ENCODE results near the gene USP33. TPM values are rescaled to one million over a fixed set of nuclear protein-coding genes. Genes with fewer than 3 reads are reported as not detected.
"Not testable (repeated sequence)": the region's sequence is repeated elsewhere in the genome, so short reads cannot be mapped to it uniquely, and the experiment has no call there.

Gene USP33
- polyA plus RNA-seq, 1 donor = 60.6 TPM

DNA sequence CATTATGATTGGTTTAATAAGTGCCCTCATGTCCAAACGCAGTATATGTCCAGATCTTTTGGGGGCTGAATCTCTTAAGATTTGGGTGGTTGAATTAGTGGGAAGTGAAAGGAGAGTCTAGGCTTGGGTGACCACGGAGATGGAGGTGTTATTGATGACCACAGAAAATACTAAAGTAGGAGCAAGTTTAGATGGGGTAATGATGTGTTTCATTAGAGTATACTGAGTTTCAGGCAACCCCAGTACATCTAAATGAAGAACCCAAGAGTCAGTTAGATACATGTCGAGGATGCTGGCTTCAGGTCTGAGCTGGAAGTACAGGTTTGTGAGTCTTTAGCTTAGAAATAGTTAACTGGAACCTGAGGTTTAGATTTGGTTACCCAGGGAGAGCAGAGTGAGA, 70.7 kb downstream of the USP33 start:
- peaks cover 8% of the 10 kb centered on the region for H3K36me3 ChIP-seq (ENCODE audit: control insufficient read depth, insufficient read depth, low read length)
- no peak overlapping the region for H3K4me3 ChIP-seq (ENCODE audit: low read length)
- H3K27ac ChIP-seq (ENCODE audit: low read length) = no peak overlapping the region
- no peaks in the 10 kb centered on the region for H3K27me3 ChIP-seq (ENCODE audit: control insufficient read depth, insufficient read depth, low read length)
- no peak for DNase-seq
- no peaks in the 10 kb centered on the region for H3K4me1 ChIP-seq (ENCODE audit: control insufficient read depth, insufficient read depth, low read length)
- WGBS (ENCODE audit: insufficient coverage, low lambda C conversion rate) = 100% methylated on average over 1 of the region's 3 CpGs
- H3K9me3 ChIP-seq (ENCODE audit: control insufficient read depth, low read depth, low read length) = no peaks in the 10 kb centered on the region

DNA sequence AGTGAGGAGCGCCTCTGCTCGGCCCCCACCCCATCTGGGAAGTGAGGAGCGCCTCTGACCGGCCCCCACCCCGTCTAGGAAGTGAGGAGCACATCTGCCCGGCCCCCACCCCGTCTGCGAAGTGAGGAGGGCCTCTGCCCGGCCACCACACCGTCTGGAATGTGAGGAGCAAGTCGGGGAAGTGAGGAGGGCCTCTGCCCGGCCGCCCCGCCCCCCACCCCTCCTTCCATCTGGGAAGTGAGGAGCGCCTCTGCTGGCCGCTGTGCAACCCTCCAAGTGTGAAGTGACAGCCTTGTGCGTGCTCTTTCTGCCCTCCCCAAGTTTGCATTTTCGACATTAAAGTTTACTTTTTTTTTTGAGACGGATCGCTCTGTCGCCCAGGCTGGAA, 72.1 kb downstream of the USP33 start:
- Histone ChIP-seq H3K4me1 (ENCODE audit: control insufficient read depth, insufficient read depth, low read length) (no peaks in the 10 kb centered on the region), H3K27ac (ENCODE audit: low read length) (no peak overlapping the region), H3K36me3 (ENCODE audit: control insufficient read depth, insufficient read depth, low read length) (peaks cover 7% of the 10 kb centered on the region), H3K9me3 (ENCODE audit: control insufficient read depth, low read depth, low read length) (no peaks in the 10 kb centered on the region), H3K27me3 (ENCODE audit: control insufficient read depth, insufficient read depth, low read length) (no peaks in the 10 kb centered on the region), H3K4me3 (ENCODE audit: low read length) (peak overlapping the region; percentile 34)
- WGBS (ENCODE audit: insufficient coverage, low lambda C conversion rate) = no CpG with 5 or more reads among the region's 21 CpGs
- DNase-seq = peak; percentile 29 to 58

DNA sequence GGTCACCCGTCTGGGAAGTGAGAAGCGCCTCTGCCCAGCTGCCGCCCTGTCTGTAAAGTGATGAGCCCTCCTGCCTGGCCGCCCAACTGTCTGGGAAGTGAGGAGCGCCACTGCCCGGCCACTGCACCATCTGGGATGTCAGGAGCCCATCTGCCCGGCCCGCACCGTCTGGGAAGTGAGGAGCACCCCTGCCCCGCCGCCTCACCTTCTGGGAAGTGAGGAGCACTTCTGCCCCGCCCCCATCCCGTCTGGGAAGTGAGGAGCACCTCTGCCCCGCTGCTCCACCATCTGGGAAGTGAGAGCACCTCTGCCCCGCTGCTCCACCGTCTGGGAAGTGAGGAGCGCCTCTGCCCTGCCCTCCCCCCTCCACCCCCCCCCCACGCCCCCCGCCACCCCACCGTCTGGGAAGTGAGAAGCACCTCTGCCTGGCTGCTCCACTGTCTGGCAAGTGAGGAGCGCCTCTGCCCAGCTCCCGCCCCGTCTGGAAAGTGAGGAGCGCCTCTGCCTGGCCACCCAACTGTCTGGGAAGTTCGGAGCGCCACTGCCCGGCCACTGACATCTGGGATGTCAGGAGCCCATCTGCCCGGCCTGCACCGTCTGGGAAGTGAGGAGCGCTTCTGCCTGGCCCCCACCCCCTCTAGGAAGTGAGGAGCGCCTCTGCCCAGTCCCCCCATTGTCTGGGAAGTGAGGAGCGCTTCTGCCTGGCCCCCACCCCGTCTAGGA, 72.7 kb downstream of the USP33 start:
- peak overlapping the region; percentile 34 for H3K4me3 ChIP-seq (ENCODE audit: low read length)
- no peaks in the 10 kb centered on the region for H3K9me3 ChIP-seq (ENCODE audit: control insufficient read depth, low read depth, low read length)
- no peaks in the 10 kb centered on the region for H3K27me3 ChIP-seq (ENCODE audit: control insufficient read depth, insufficient read depth, low read length)
- WGBS (ENCODE audit: insufficient coverage, low lambda C conversion rate) = no CpG with 5 or more reads among the region's 33 CpGs
- H3K4me1 ChIP-seq (ENCODE audit: control insufficient read depth, insufficient read depth, low read length) = no peaks in the 10 kb centered on the region
- peaks cover 2% of the 10 kb centered on the region for H3K36me3 ChIP-seq (ENCODE audit: control insufficient read depth, insufficient read depth, low read length)
- H3K27ac ChIP-seq (ENCODE audit: low read length) = no peak overlapping the region
- no peak for DNase-seq

DNA sequence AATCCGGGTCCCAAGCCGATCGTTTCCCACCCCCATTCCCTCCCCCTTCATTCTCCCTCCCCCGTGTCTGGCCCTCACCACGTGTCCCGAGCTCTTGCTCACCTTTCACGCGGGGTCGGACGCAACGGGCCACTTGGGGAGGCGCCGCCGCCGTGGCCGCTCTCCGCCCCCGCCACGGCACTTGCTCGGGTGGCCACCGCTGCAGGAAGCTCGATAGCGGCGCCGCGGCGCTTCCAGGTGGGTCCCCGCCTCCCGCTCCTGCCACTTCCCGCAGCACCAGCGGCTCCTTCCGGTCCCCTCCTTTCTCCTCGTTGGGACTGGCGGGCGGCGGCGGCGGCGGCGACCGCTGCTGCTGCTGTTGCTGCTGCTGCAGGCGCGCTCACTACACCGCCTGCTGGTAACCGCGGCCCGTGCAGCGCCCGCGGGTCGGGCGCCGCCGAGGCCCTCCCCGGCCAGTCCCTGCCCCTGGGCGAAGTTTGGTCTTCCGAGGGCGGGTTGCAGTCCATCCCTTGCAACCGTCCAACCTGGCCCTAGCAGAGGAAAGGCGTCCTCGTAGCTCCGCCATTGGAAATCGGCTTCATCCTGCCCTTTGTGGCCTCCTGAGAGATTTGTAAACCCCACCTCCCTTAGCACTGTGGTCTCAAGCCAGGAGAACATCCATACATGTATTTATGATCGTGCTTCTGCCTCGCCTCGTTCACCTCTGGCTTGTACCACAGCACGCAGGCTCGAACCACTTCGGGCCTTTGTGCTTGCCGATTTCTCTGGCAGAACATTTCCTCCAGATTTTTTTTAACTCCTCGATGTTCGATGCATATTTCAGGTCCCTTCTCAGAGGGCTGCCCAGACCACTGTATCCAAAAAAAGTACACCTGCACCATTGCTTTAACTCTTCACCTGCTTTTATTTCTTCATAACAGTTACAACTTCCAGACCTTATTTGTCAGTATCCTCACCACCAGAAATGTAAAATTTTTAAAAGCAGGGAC, 76.2 kb downstream of the USP33 start:
- WGBS (ENCODE audit: insufficient coverage, low lambda C conversion rate) = 0% methylated on average over 1 of the region's 72 CpGs
- DNase-seq = peak; percentile 92 to 98
- no peaks in the 10 kb centered on the region for H3K36me3 ChIP-seq (ENCODE audit: control insufficient read depth, insufficient read depth, low read length)
- H3K27ac ChIP-seq (ENCODE audit: low read length) = peak overlapping the region; percentile 99
- H3K4me3 ChIP-seq (ENCODE audit: low read length) = peak overlapping the region; percentile 77
- H3K27me3 ChIP-seq (ENCODE audit: control insufficient read depth, insufficient read depth, low read length) = no peaks in the 10 kb centered on the region
- peaks cover 7% of the 10 kb centered on the region for H3K4me1 ChIP-seq (ENCODE audit: control insufficient read depth, insufficient read depth, low read length)
- H3K9me3 ChIP-seq (ENCODE audit: control insufficient read depth, low read depth, low read length) = no peaks in the 10 kb centered on the region

DNA sequence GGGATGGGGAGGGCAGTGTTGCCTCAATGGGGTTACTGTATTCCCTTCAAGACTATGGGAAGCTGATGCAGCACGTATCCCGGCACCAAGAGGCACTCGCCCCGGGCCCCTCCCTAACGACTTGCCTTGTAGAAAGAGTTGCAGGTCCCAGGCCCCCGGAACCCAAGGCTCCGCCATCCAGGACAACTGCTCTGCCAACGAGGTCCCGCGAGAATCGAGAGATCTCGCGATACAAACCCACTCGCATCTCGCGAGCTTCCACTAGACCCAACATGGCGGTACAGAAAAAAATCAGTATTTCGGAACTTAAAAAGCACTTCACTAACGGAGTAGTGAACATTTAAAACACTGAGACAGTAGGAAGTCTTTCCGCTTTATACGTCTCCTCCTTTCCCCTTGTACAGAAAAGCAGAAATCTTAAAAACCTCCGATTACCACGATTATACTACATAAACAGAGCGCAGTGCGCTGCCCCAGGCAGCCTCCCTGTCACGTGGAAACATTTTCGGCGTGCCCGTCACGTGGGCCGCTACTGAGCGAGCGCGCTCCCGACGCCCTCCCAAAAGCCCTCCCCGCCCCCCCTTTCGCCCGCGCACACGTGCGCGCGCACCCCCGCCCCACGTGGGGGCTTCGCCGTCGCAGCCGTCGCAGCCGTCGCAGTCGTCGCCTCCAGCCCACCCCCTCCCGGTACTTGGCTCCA, 77.0 kb downstream of the USP33 start, which contains the start of gene ZZZ3:
Gene ZZZ3, minus strand, starts transcription at position 199 of the 700 bp plus-strand sequence. CDS start 49,304 bp downstream, outside the sequence.
- no peaks in the 10 kb centered on the region for H3K36me3 ChIP-seq (ENCODE audit: control insufficient read depth, insufficient read depth, low read length)
- H3K27ac ChIP-seq (ENCODE audit: low read length) = peak within 1 kb of the TSS; percentile 99
- no peaks in the 10 kb centered on the region for H3K27me3 ChIP-seq (ENCODE audit: control insufficient read depth, insufficient read depth, low read length)
- peak; percentile 94 to 96 for DNase-seq
- no peaks in the 10 kb centered on the region for H3K9me3 ChIP-seq (ENCODE audit: control insufficient read depth, low read depth, low read length)
- peaks cover 11% of the 10 kb centered on the region for H3K4me1 ChIP-seq (ENCODE audit: control insufficient read depth, insufficient read depth, low read length)
- peak within 1 kb of the TSS; percentile 77 for H3K4me3 ChIP-seq (ENCODE audit: low read length)
- 0% methylated on average over 1 of the region's 56 CpGs for WGBS (ENCODE audit: insufficient coverage, low lambda C conversion rate)

DNA sequence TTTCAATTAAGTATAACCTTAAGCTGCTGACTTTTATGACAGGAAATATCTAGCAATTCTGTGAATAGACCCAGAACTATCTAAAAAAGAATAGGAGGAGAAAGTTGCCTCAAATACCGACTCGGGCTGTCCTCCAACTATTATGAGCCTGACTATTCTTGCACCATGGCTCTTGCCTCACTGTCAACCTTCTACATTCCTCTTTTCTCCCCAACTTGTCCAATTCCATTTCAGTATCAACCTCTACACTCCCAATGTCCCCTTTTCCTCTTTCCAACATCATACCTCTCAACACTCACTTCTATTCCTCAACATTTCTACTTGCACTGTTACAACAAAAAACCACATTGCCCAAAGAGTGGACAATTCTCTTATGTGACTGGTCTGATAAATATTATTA, 79.5 kb downstream of the USP33 start:
- Histone ChIP-seq H3K9me3 (ENCODE audit: control insufficient read depth, low read depth, low read length) (no peaks in the 10 kb centered on the region), H3K4me3 (ENCODE audit: low read length) (no peak overlapping the region), H3K4me1 (ENCODE audit: control insufficient read depth, insufficient read depth, low read length) (peaks cover 11% of the 10 kb centered on the region), H3K27ac (ENCODE audit: low read length) (peak overlapping the region; percentile 17), H3K27me3 (ENCODE audit: control insufficient read depth, insufficient read depth, low read length) (no peaks in the 10 kb centered on the region), H3K36me3 (ENCODE audit: control insufficient read depth, insufficient read depth, low read length) (peaks cover 4% of the 10 kb centered on the region)
- no peak for DNase-seq
- no CpG with 5 or more reads among the region's 2 CpGs for WGBS (ENCODE audit: insufficient coverage, low lambda C conversion rate)

DNA sequence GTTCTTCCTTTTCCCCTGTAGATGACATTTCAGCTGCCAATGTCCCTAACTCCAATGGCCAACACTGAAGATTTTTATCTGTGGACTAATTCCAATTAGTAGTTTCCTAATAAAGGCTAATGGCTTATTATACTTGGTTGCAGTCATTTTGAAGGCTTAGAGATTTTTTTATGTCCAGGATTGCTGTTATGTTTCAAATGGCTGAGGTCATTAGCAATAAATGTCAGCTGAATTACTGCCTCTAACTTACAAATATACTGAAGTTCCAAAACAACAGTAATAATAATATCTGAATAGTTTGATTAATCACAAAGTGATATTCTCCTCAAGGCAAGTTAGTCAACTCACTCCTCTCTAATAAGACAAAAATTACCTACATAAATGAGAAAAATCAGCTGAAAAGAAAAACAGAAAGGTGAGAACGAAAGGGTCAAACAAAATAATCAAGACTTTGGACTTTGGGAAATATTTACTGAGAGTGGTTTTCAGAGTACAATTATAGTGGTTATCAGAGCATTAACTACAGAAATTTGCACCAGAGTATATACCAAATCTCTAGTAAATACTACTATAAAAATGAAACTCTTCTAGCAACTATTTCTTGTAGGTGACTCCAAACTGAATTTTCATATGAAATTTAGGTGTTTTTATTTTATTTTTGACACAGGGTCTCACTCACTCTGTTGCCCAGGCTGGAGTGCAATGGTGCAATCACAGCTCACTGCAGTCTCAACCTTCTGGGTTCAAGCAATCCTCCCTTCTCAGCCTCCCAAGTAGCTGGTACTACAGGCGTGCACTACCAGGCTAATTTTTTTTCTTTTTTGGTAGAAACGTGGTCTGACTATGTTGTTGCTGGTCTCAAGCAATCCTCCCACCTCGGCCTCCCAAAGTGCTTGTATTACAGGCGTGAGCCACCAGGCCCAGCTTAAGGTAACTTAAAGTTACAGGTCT, 80.7 kb downstream of the USP33 start:
- H3K36me3 ChIP-seq (ENCODE audit: control insufficient read depth, insufficient read depth, low read length) = peaks cover 4% of the 10 kb centered on the region
- WGBS (ENCODE audit: insufficient coverage, low lambda C conversion rate) = 13% methylated on average over 1 of the region's 5 CpGs
- H3K4me3 ChIP-seq (ENCODE audit: low read length) = no peak overlapping the region
- no peaks in the 10 kb centered on the region for H3K27me3 ChIP-seq (ENCODE audit: control insufficient read depth, insufficient read depth, low read length)
- peaks cover 11% of the 10 kb centered on the region for H3K4me1 ChIP-seq (ENCODE audit: control insufficient read depth, insufficient read depth, low read length)
- peak in 1 of 2 donors; percentile 75 for DNase-seq
- H3K9me3 ChIP-seq (ENCODE audit: control insufficient read depth, low read depth, low read length) = no peaks in the 10 kb centered on the region
- H3K27ac ChIP-seq (ENCODE audit: low read length) = peak overlapping the region; percentile 75

DNA sequence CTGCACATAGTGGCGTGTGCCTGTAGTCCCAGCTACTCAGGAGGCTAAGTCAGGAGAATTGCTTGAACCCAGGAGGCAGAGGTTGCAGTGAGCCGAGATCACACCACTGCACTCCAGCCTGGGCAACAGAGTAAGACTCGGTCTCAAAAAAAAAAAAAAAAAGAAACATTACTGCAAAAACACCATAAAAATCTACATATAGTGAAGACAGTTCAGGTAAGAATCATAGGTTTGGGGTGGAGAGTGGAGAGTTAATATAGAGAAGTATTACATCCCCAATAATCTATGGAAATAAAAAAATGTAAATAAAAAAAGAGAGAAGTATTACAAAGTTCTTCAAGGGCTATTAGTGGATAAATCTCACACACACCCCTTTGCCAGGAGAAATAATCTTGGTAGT, 84.8 kb downstream of the USP33 start:
- H3K4me3 ChIP-seq (ENCODE audit: low read length); H3K36me3 ChIP-seq (ENCODE audit: control insufficient read depth, insufficient read depth, low read length); H3K9me3 ChIP-seq (ENCODE audit: control insufficient read depth, low read depth, low read length); DNase-seq; H3K4me1 ChIP-seq (ENCODE audit: control insufficient read depth, insufficient read depth, low read length); H3K27me3 ChIP-seq (ENCODE audit: control insufficient read depth, insufficient read depth, low read length); H3K27ac ChIP-seq (ENCODE audit: low read length): not testable (repeated sequence)
- 100% methylated on average over 1 of the region's 3 CpGs for WGBS (ENCODE audit: insufficient coverage, low lambda C conversion rate)

DNA sequence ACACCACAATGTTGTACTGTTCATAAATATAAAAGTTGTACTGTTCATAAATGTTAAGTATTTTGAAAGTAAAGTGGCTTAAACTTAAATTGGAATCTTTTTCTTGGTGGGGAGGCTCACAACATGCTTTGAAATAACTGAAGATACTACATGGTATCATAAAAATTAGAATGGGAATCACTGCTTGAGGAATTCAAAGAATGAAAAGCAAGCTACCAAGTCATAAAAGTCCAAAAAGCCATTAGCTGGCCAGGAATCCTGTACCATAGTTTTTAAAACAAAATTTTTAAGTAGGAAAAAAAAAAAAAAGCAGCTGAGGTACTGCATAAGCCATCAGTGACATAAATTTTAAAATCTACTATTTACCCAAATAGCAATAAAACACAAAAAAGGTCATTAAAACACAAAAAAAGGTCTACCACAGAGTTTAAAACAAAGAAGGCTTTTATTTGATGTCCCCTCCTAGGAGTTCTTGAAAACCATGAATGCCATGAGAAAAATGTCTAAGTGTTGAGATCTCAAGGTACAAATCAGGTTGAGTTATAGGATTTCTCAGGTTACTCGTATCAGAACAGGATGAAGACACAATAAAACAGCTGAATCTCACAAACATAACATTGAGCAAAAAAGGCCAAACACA, 85.8 kb downstream of the USP33 start:
- no peak overlapping the region for H3K4me3 ChIP-seq (ENCODE audit: low read length)
- no peaks in the 10 kb centered on the region for H3K27me3 ChIP-seq (ENCODE audit: control insufficient read depth, insufficient read depth, low read length)
- peaks cover 4% of the 10 kb centered on the region for H3K4me1 ChIP-seq (ENCODE audit: control insufficient read depth, insufficient read depth, low read length)
- no CpG with 5 or more reads among the region's 1 CpG for WGBS (ENCODE audit: insufficient coverage, low lambda C conversion rate)
- H3K36me3 ChIP-seq (ENCODE audit: control insufficient read depth, insufficient read depth, low read length) = peaks cover 4% of the 10 kb centered on the region
- H3K9me3 ChIP-seq (ENCODE audit: control insufficient read depth, low read depth, low read length) = no peaks in the 10 kb centered on the region
- H3K27ac ChIP-seq (ENCODE audit: low read length) = no peak overlapping the region
- no peak for DNase-seq

Data from large intestine (tissue), 3 donors.